Measurements from ENCODE around the gene GALNT15.

DNA sequence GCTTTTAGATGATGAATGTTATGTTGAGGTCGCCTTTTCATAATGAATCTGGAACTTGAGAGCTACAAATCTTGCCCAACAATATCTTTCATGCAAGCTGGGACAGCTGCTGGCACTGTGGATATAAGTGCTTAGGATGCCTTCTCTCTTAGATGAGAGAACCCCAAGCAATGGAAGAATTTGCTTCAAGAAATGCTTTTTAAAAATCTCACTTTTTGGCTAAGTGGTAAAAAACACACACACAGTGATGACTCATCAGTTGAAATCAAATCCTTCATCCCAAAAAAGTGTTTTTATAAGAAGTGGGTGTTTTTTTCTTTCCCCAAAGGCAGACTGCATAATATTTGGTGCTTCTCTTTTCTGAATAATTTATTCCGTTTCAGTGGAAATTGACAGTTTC, 38.4 kb upstream of the GALNT15 start:
- TF ChIP-seq, protein P1, sequence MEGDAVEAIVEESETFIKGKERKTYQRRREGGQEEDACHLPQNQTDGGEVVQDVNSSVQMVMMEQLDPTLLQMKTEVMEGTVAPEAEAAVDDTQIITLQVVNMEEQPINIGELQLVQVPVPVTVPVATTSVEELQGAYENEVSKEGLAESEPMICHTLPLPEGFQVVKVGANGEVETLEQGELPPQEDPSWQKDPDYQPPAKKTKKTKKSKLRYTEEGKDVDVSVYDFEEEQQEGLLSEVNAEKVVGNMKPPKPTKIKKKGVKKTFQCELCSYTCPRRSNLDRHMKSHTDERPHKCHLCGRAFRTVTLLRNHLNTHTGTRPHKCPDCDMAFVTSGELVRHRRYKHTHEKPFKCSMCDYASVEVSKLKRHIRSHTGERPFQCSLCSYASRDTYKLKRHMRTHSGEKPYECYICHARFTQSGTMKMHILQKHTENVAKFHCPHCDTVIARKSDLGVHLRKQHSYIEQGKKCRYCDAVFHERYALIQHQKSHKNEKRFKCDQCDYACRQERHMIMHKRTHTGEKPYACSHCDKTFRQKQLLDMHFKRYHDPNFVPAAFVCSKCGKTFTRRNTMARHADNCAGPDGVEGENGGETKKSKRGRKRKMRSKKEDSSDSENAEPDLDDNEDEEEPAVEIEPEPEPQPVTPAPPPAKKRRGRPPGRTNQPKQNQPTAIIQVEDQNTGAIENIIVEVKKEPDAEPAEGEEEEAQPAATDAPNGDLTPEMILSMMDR (IDR thresholded peaks at IDR 0.05): no peak
- TF ChIP-seq EZH2 (IDR thresholded peaks at IDR 0.05; ENCODE audit: borderline replicate concordance, insufficient read depth, low read depth, low read length, poor library complexity, severe bottlenecking): no peak

All from B cell (primary cell).